ENCODE results near the gene PTGER1. TPM values are rescaled to one million over a fixed set of nuclear protein-coding genes. Genes with fewer than 3 reads are reported as not detected.
A peak's percentile ranks its signal among the peaks of the same experiment; 100 is the strongest.

The PTGER1 gene
- total and polyA plus RNA-seq, 12 donors, result 1.9 to 31.1 (median 4.5) TPM; not detected in 1

DNA sequence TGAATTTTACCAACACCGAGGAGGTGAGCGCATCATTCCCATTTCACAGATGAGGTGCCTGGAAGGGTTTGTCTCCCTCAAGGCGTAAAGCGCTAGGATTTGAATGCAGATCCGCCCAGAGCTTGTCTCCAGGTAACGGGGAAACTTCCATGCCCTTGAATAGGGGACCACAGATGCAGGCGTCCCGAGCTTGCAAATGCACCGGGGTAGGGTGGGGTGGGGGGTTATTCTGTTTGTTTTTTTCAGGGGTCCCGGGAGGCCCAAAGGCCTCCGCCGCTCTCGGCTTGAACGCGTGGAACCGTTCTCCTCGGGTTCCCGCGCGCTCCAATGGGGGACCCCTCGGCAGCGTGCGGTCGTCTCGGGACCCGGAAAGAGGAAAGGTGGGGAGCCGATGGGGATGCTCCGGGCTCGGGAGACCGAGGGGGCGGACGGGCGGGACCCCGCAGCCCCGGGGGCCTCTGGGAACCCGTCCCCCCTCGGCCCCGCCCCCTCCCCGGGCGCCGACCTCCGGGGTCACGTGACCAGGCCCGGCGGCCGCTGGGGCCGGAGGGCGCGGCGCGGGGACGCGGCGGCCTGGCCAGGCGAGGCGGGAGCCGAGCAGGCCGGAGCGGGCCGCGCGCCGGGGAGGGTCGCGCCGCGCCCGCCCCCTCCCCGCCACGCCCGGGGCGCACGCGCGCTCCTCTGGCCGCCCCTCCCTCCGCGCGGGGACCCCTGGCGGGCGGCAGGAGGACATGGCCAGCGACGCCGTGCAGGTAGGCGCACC is 42.2 kb downstream of the PTGER1 start, which contains the start of gene PKN1:
TSS of gene PKN1 (plus strand) at position 516 of the 763 bp plus-strand sequence. CDS start at position 732, 216 bp downstream.
- TF ChIP-seq POLR2A (IDR thresholded peaks at IDR 0.05), result no peak
- TF ChIP-seq, protein P1, sequence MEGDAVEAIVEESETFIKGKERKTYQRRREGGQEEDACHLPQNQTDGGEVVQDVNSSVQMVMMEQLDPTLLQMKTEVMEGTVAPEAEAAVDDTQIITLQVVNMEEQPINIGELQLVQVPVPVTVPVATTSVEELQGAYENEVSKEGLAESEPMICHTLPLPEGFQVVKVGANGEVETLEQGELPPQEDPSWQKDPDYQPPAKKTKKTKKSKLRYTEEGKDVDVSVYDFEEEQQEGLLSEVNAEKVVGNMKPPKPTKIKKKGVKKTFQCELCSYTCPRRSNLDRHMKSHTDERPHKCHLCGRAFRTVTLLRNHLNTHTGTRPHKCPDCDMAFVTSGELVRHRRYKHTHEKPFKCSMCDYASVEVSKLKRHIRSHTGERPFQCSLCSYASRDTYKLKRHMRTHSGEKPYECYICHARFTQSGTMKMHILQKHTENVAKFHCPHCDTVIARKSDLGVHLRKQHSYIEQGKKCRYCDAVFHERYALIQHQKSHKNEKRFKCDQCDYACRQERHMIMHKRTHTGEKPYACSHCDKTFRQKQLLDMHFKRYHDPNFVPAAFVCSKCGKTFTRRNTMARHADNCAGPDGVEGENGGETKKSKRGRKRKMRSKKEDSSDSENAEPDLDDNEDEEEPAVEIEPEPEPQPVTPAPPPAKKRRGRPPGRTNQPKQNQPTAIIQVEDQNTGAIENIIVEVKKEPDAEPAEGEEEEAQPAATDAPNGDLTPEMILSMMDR (IDR thresholded peaks at IDR 0.05), result peak in 1 of 6 experiments; percentile 21
- no peaks in the 10 kb centered on the region for H3K36me3 ChIP-seq (replicated peaks in 1 of 2)
- H3K9me3 ChIP-seq (replicated peaks in 1 of 3), result no peaks in the 10 kb centered on the region
- intact Hi-C loops (cut with DNase I), result loop anchor here in 1 of 2 donors (5.0 kb wide), 1 partner anchor 39 kb away; no protein-coding TSS in a partner anchor
- H3K4me1 ChIP-seq (replicated peaks in 1 of 2), result peaks cover 17 to 34% of the 10 kb centered on the region in 2 donors
- peak within 1 kb of the TSS; percentile 22 to 90 (median 53) for H3K4me3 ChIP-seq
- peak within 1 kb of the TSS; percentile 48 to 94 (median 80) for H3K27ac ChIP-seq
- peak in 3 of 7 donors; percentile 50 to 64 (median 52) for DNase-seq
- WGBS, 4 donors, result 1 to 7% (median 3%) methylated on average over 12 to 84 of the region's 85 CpGs
- H3K27me3 ChIP-seq, result no peaks in the 10 kb centered on the region

- Histone ChIP-seq H3K27me3 (no peaks in the 10 kb centered on the region), H3K36me3 (replicated peaks in 1 of 2) (no peaks in the 10 kb centered on the region), H3K27ac (no peak overlapping the region), H3K9me3 (replicated peaks in 1 of 3) (no peaks in the 10 kb centered on the region), H3K4me3 (no peak overlapping the region), H3K4me1 (replicated peaks in 1 of 2) (peaks cover 17 to 30% of the 10 kb centered on the region in 2 donors)
- TF ChIP-seq POLR2A (IDR thresholded peaks at IDR 0.05), result no peak
- TF ChIP-seq, protein P1 (IDR thresholded peaks at IDR 0.05), result no peak
- intact Hi-C loops (cut with DNase I), result loop anchor here in 1 of 2 donors (5.0 kb wide), 1 partner anchor 42 kb away; no protein-coding TSS in a partner anchor
- 76 to 79% (median 78%) methylated on average over 3 of the region's 3 CpGs for WGBS, 4 donors
- DNase-seq, result no peak
These were observed 44.4 kb downstream of the PTGER1 start for GRCh38 chr19:14430712-14431111.

- H3K27me3 ChIP-seq, result no peaks in the 10 kb centered on the region
- 79 to 93% (median 88%) methylated on average over 2 to 4 of the region's 4 CpGs for WGBS, 4 donors
- intact Hi-C loops (cut with DNase I), result no loop called here
- H3K9me3 ChIP-seq (replicated peaks in 1 of 3), result no peaks in the 10 kb centered on the region
- no peak for TF ChIP-seq POLR2A (IDR thresholded peaks at IDR 0.05)
- H3K4me1 ChIP-seq (replicated peaks in 1 of 2), result peaks cover 2 to 14% of the 10 kb centered on the region in 2 donors
- H3K36me3 ChIP-seq (replicated peaks in 1 of 2), result no peaks in the 10 kb centered on the region
- H3K4me3 ChIP-seq, result no peak overlapping the region
- DNase-seq, result no peak
- no peak overlapping the region for H3K27ac ChIP-seq
These were observed 46.2 kb downstream of the PTGER1 start for GRCh38 chr19:14428882-14429416.

DNA sequence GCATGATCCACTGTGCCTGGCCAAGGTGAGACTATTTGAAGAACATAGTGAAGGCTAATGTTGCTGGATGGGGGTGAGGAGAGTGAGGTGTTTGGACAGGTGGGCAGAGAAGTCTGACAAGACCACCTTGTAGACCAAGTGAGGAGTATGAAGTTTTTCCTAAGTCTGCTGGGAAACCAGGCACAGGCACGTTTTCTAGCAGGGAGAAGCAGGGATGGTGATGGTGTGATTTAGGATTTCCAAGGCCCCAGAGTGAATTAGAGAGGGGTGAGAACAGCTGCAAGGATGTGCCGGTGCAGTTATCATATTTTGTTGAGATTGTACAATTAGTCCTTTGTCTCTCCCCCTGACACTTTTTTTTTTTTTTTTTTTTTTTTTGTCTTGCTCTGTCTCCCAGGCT is 47.7 kb downstream of the PTGER1 start:
- DNase-seq, result no peak
- intact Hi-C loops (cut with DNase I), result no loop called here
- Histone ChIP-seq H3K9me3 (replicated peaks in 1 of 3) (no peaks in the 10 kb centered on the region), H3K36me3 (replicated peaks in 1 of 2) (no peaks in the 10 kb centered on the region), H3K27ac (no peak overlapping the region), H3K4me1 (replicated peaks in 1 of 2) (peaks cover 0 to 8% of the 10 kb centered on the region in 2 donors), H3K4me3 (no peak overlapping the region), H3K27me3 (no peaks in the 10 kb centered on the region)
- TF ChIP-seq, protein P1 (IDR thresholded peaks at IDR 0.05), result no peak
- WGBS, 4 donors, result 59 to 75% (median 68%) methylated on average over 2 of the region's 2 CpGs

Measured in adrenal gland (tissue), 12 donors.